Psoas muscle (tissue), 8 donors: ENCODE measurements around the gene CSTF1. TPM values are rescaled to one million over a fixed set of nuclear protein-coding genes. Genes with fewer than 3 reads are reported as not detected.

Source experiments
- ATAC-seq, 4 donors: fragments of 200-7000 bp; cut with Tn5 transposase; one replicate each; pipeline ENCODE4 v1.9.1; 2020; ENCODE audit warnings: moderate library complexity in 3 of 4, mild to moderate bottlenecking in 2 of 4
- DNase-seq, 2 donors: peaks; one replicate each; pipeline ENCODE4 v3.0.0-alpha.2; 2020
- H3K27ac ChIP-seq: fragments of 200-600 bp; one replicate; pipeline ENCODE4 v1.8.0; 2022
- H3K27me3 ChIP-seq, 3 donors: fragments of 200-600 bp in 1 of 3; one replicate each; pipeline versions ENCODE4 v1.6.1 to v1.8.0; 2013 to 2022; ENCODE audit warnings: low read length in 2 of 3, mild to moderate bottlenecking in 2 of 3, moderate library complexity in 1 of 3; ENCODE audit not compliant: insufficient read depth in 3 of 3
- H3K36me3 ChIP-seq, 2 donors: fragments of 200-600 bp in 1 of 2; one replicate each; pipeline versions ENCODE4 v1.6.1 to v1.8.0; 2013 to 2022; ENCODE audit warnings: low read depth in 1 of 2, mild to moderate bottlenecking in 1 of 2, moderate library complexity in 1 of 2; ENCODE audit not compliant: insufficient read depth in 1 of 2
- H3K4me1 ChIP-seq: fragments of 200-600 bp; one replicate; pipeline ENCODE4 v1.8.0; 2022
- H3K4me3 ChIP-seq: fragments of 200-600 bp; one replicate; pipeline ENCODE4 v1.8.0; 2022; ENCODE audit warnings: mild to moderate bottlenecking
- H3K9me3 ChIP-seq: fragments of 200-600 bp; one replicate; pipeline ENCODE4 v1.8.0; 2022
- CTCF ChIP-seq: fragments of 200-600 bp; IDR thresholded peaks from one replicate; pipeline ENCODE4 v1.8.0; 2022; ENCODE audit warnings: antibody characterized with exemption
- WGBS, 3 donors: extraction: QIAGEN DNeasy Blood & Tissue Kit; methylation state at CpG; one replicate each; pipeline versions ENCODE4 v1.1.6 to v1.1.7; 2013; 5-methylcytosine and 5-hydroxymethylcytosine counted together
- intact Hi-C, 2 donors: fragments of 100-400 bp; cut with DNase I; formaldehyde crosslinking; loops; one replicate each; pipeline versions ENCODE4 v1.11.0 to v1.14.2; 2022
- polyA plus RNA-seq, 3 donors: library from polyadenylated mRNA; stranded (reverse); fragments of 200-250 nt; gene quantifications; one replicate each; pipeline ENCODE4 v1.2.3, GENCODE V29; 2013
- total RNA-seq, 4 donors: library from RNA; stranded (reverse); fragmentation: NEBNext Ultra II Directional in 2 of 4; extraction: Animal tissue kit (Norgen Biotek cat#: 25700) in 2 of 4; gene quantifications; one replicate each; pipeline versions ENCODE4 v1.2.1 to v1.2.4, GENCODE V29; 2021 to 2023
- donor health status: healthy with polysubstance abuse.
- donor health status: DM: no; HTN: no; CAD: no; lungs with moderate emphysema.
- donor health status: Bipolar disorder and iron deficiency.
- donor health status: healthy.
- donor health status: DM: yes; HTN: yes; CAD: no.
- donor health status: DM: no; HTN: no; CAD: no.
- donor health status: DM: no; HTN: no; CAD: no.
- donor health status: DM: yes; HTN: yes; CAD: no.

CSTF1 gene
- total and polyA plus RNA-seq, 7 donors = 10.0 to 20.3 (median 16.7) TPM

DNA sequence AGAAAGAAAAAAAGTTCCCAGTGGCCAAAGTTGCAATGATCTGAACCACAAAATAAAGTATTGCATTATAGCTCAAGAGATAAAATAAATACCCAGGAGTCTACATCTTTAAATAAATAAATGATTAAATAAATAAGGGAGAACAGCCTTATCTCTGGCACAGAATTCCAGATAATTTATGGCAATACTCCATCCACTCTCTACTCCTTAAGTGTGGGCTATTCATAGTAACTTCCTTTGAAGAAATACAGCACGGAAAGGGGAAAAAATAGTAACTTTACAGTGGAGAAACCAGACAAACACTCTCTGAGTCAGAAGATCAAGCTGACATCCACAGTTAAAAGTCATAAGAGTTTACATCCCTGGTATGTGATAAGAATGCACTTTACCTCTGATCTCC, 12.1 kb upstream of the CSTF1 start:
- Histone ChIP-seq H3K27me3 (no peaks in the 10 kb centered on the region), H3K9me3 (no peaks in the 10 kb centered on the region), H3K27ac (no peak overlapping the region), H3K4me3 (no peak overlapping the region), H3K36me3 (peaks cover 0 to 17% of the 10 kb centered on the region in 2 donors), H3K4me1 (no peaks in the 10 kb centered on the region)
- DNase-seq = no peak
- no peak for TF ChIP-seq CTCF
- WGBS, 3 donors = 41 to 63% (median 63%) methylated on average over 1 of the region's 1 CpG
- ATAC-seq = no peak
- intact Hi-C loops = no loop called here

GRCh38 chr20:56381501-56381900, 10.9 kb upstream of the CSTF1 start:
- Histone ChIP-seq H3K27me3 (no peaks in the 10 kb centered on the region), H3K4me3 (no peak overlapping the region), H3K4me1 (no peaks in the 10 kb centered on the region), H3K27ac (no peak overlapping the region), H3K9me3 (no peaks in the 10 kb centered on the region), H3K36me3 (peaks cover 0 to 22% of the 10 kb centered on the region in 2 donors)
- intact Hi-C loops = no loop called here
- no peak for TF ChIP-seq CTCF
- WGBS, 3 donors = 80 to 93% (median 89%) methylated on average over 1 of the region's 1 CpG
- DNase-seq = no peak
- no peak for ATAC-seq

GRCh38 chr20:56382696-56383095, 9.7 kb upstream of the CSTF1 start:
- DNase-seq = no peak
- H3K36me3 ChIP-seq = peaks cover 0 to 22% of the 10 kb centered on the region in 2 donors
- no peak overlapping the region for H3K27ac ChIP-seq
- WGBS, 3 donors = 77 to 84% (median 81%) methylated on average over 4 of the region's 4 CpGs
- no peaks in the 10 kb centered on the region for H3K4me1 ChIP-seq
- H3K27me3 ChIP-seq = no peaks in the 10 kb centered on the region
- no peak overlapping the region for H3K4me3 ChIP-seq
- TF ChIP-seq CTCF = no peak
- no peak for ATAC-seq
- intact Hi-C loops = no loop called here
- no peaks in the 10 kb centered on the region for H3K9me3 ChIP-seq

GRCh38 chr20:56383334-56383733, 9.1 kb upstream of the CSTF1 start:
- no peaks in the 10 kb centered on the region for H3K27me3 ChIP-seq
- WGBS, 3 donors = 87 to 90% (median 89%) methylated on average over 8 of the region's 8 CpGs
- TF ChIP-seq CTCF = no peak
- DNase-seq = no peak
- no peak overlapping the region for H3K27ac ChIP-seq
- no peaks in the 10 kb centered on the region for H3K9me3 ChIP-seq
- H3K4me1 ChIP-seq = no peaks in the 10 kb centered on the region
- peaks cover 0 to 22% of the 10 kb centered on the region in 2 donors for H3K36me3 ChIP-seq
- intact Hi-C loops = no loop called here
- H3K4me3 ChIP-seq = no peak overlapping the region
- ATAC-seq = no peak

GRCh38 chr20:56385130-56385529, 7.3 kb upstream of the CSTF1 start:
- no peak for TF ChIP-seq CTCF
- Histone ChIP-seq H3K27ac (no peak overlapping the region), H3K9me3 (no peaks in the 10 kb centered on the region), H3K4me3 (no peak overlapping the region), H3K36me3 (peaks cover 0 to 22% of the 10 kb centered on the region in 2 donors), H3K27me3 (no peaks in the 10 kb centered on the region), H3K4me1 (no peaks in the 10 kb centered on the region)
- intact Hi-C loops = no loop called here
- WGBS, 3 donors = 91 to 98% (median 95%) methylated on average over 4 of the region's 4 CpGs
- no peak for DNase-seq
- no peak for ATAC-seq
